ENCODE measurements around the gene LMO7.

Gene LMO7

DNA sequence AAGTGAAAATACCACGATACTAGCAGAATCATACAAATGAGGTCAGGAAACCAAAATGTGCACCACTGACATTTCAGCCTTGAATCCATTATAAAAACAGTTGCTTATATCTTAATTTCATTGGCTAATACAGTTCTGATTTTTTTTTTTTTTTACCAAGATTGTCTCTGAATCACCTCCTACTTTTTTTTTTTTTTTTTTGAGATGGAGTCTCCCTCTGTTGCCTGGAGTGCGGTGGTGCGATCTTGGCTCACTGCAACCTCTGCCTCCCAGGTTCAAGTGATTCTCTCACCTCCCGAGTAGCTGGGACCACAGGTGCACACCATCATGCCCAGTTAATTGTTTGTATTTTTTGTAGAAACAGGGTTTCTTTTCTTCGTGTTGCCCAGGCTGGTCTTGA lies 270.2 kb downstream of the LMO7 start:
- no peak for DNase-seq

DNA sequence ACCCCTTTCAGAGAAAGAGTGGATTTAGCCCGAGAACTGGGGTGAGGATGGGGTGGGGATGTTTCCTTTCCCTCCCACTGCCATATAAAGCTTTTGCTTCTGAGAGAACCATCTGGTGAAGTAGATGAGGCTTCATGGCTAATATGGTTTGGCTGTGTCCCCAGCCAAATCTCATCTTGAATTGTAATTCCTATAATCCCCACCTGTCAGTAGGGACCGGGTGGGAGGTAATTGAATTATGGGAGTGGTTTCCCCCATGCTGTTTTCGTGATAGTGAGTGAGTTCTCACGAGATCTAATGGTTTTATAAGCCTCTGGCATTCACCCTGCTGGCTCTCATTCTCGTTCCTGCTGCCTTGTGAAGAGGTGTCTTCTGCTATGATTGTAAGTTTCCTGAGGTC lies 270.9 kb downstream of the LMO7 start:
- no peak for DNase-seq

DNA sequence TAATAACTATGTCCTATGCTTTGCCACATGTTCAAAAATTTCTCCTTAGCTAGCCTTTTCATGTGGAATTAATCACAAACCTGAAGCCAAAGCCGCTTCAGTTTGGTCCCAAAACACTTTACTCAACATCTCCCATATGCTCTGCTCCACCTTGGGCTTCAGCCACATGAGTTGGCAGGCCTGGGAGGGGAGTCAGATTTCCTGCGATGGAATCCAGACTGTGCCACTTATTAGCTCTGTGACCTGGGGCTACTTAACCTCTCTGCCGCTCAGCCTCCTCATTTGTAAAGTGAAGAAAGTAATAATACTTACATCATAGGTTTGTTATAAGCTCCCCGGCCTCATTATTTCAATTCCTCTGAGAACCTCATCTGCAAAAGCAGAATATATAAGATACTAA lies 272.0 kb downstream of the LMO7 start:
- DNase-seq: no peak
